ENCODE measurements around the gene FRAT2.

- no peak for TF ChIP-seq CTCF (conservative IDR thresholded peaks at IDR 0.05; ENCODE audit: low read depth, low read length)
- no peak for TF ChIP-seq EZH2 (IDR thresholded peaks at IDR 0.05; ENCODE audit: borderline replicate concordance, low read depth, low read length, poor library complexity, severe bottlenecking)
These were observed 3.5 kb upstream of the FRAT2 start for GRCh38 chr10:97338041-97338440.

Data from A673 (cell line).